Measurements from ENCODE around the gene IFNA5. TPM values are rescaled to one million over a fixed set of nuclear protein-coding genes. Genes with fewer than 3 reads are reported as not detected.

IFNA5 gene
- total and polyA plus RNA-seq, 2 of the 8 experiments (the other 6 are each of a cell fraction or from before 2014, with no cell fraction given) = not detected

- 84% methylated on average over 4 of the region's 4 CpGs; no CpG with 5 or more reads in 1 of the 2 experiments for WGBS, 2 experiments (ENCODE audit: extremely low coverage in 1 of 2, insufficient coverage in 1 of 2, insufficient read length in 1 of 2, insufficient replicate concordance in 2 of 2, low coverage in 1 of 2, low lambda C conversion rate in 2 of 2, missing lambda C conversion rate in 1 of 2)
- POLR2A ChIA-PET (ENCODE audit: partially characterized antibody) = no interaction called here
- CTCF ChIA-PET (ENCODE audit: partially characterized antibody) = interaction anchor here (0.7 to 4.8 kb wide), 21 partner anchors 9 to 465 kb away, joined by 3 to 25 read pairs (median 5); partner anchors contain the start of gene KLHL9
- TF ChIP-seq PHF8 (conservative IDR thresholded peaks at IDR 0.05; ENCODE audit: low read depth, low read length) (no peak), SIX5 (IDR thresholded peaks at IDR 0.05; ENCODE audit: low read depth, low read length) (no peak), CHD2 (IDR thresholded peaks at IDR 0.05; ENCODE audit: low read length) (no peak), RFX5 (IDR thresholded peaks at IDR 0.05; ENCODE audit: borderline replicate concordance, low read depth, low read length) (no peak), CBX8 (IDR thresholded peaks at IDR 0.05; ENCODE audit: borderline replicate concordance, low read depth, low read length) (no peak), GTF2F1 (IDR thresholded peaks at IDR 0.05; ENCODE audit: borderline replicate concordance, low read depth, low read length) (no peak), ATF2 (IDR thresholded peaks at IDR 0.05; ENCODE audit: low read length) (no peak), KDM1A (IDR thresholded peaks at IDR 0.05; ENCODE audit: borderline replicate concordance, low read length) (no peak), ZNF274 (IDR thresholded peaks at IDR 0.05; ENCODE audit: borderline replicate concordance, extremely low read depth, low read length) (no peak)
- TF ChIP-seq, protein P1, sequence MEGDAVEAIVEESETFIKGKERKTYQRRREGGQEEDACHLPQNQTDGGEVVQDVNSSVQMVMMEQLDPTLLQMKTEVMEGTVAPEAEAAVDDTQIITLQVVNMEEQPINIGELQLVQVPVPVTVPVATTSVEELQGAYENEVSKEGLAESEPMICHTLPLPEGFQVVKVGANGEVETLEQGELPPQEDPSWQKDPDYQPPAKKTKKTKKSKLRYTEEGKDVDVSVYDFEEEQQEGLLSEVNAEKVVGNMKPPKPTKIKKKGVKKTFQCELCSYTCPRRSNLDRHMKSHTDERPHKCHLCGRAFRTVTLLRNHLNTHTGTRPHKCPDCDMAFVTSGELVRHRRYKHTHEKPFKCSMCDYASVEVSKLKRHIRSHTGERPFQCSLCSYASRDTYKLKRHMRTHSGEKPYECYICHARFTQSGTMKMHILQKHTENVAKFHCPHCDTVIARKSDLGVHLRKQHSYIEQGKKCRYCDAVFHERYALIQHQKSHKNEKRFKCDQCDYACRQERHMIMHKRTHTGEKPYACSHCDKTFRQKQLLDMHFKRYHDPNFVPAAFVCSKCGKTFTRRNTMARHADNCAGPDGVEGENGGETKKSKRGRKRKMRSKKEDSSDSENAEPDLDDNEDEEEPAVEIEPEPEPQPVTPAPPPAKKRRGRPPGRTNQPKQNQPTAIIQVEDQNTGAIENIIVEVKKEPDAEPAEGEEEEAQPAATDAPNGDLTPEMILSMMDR (IDR thresholded peaks at IDR 0.05; ENCODE audit: control extremely low read depth in 1 of 3, insufficient read depth in 1 of 3, low read depth in 1 of 3, low read length in 3 of 3) = no peak
Measured at GRCh38 chr9:21324047-21324446, 18.9 kb upstream of the IFNA5 start.

More at GRCh38 chr9:21324047-21324446, 18.9 kb upstream of the IFNA5 start:
- no peaks in the 10 kb centered on the region for H3K9me3 ChIP-seq (ENCODE audit: insufficient read depth in 2 of 2, low read depth in 1 of 2, low read length in 1 of 2)
- H2BK5ac ChIP-seq (ENCODE audit: low read depth, low read length) = no peak overlapping the region
- no peaks in the 10 kb centered on the region for H4K20me1 ChIP-seq (replicated peaks in 1 of 2; ENCODE audit: control insufficient read depth in 1 of 2, insufficient read depth in 2 of 2, low read length in 2 of 2)
- H2BK12ac ChIP-seq (ENCODE audit: low read depth, low read length) = no peak overlapping the region
- no peak overlapping the region for H4K5ac ChIP-seq (ENCODE audit: insufficient read length, low read depth, low read length)
- no peak overlapping the region for H4K91ac ChIP-seq (replicated peaks; ENCODE audit: insufficient read length, low read length)
- H3K4ac ChIP-seq (replicated peaks; ENCODE audit: insufficient read length, low read depth, low read length) = no peak overlapping the region
- H3K9ac ChIP-seq (replicated peaks in 1 of 4; ENCODE audit: extremely low read depth in 1 of 4, low read depth in 3 of 4, low read length in 3 of 4) = no peak overlapping the region
- H3K4me2 ChIP-seq (ENCODE audit: insufficient read depth in 1 of 2, low read depth in 2 of 2, low read length in 2 of 2) = no peak overlapping the region
- H2BK20ac ChIP-seq (ENCODE audit: low read length) = no peak overlapping the region
- H3K79me2 ChIP-seq (ENCODE audit: control insufficient read depth in 1 of 2, insufficient read depth in 2 of 2, low read length in 2 of 2) = peaks cover 0 to 4% of the 10 kb centered on the region in 2 experiments; a peak in 2 of 4 replicates
- FAIRE-seq (no peak), DNase-seq (ENCODE audit: low read depth in 1 of 2, low spot score in 2 of 2) (no peak)
- H3K56ac ChIP-seq (replicated peaks; ENCODE audit: insufficient read length, low read depth, low read length) = no peak overlapping the region
- no peaks in the 10 kb centered on the region for H3K79me1 ChIP-seq (ENCODE audit: low read depth, low read length)
- H2BK120ac ChIP-seq (replicated peaks; ENCODE audit: low read depth, low read length) = no peak overlapping the region
- no peaks in the 10 kb centered on the region for H3K27me3 ChIP-seq (replicated peaks in 1 of 4; ENCODE audit: control insufficient read depth in 3 of 4, extremely low read depth in 1 of 4, insufficient read depth in 3 of 4, low read length in 3 of 4)
- no peaks in the 10 kb centered on the region for H3K4me1 ChIP-seq (replicated peaks in 1 of 4; ENCODE audit: control insufficient read depth in 3 of 4, insufficient read depth in 4 of 4, low read length in 3 of 4)
- H3K18ac ChIP-seq (ENCODE audit: extremely low read depth, low read length) = no peak overlapping the region
- no peak overlapping the region for H2AK5ac ChIP-seq (ENCODE audit: low read depth, low read length)
- no peak overlapping the region for H3K27ac ChIP-seq (ENCODE audit: low read depth, low read length)
- H2BK15ac ChIP-seq (ENCODE audit: low read length) = no peak overlapping the region
- no peak overlapping the region for H3K23ac ChIP-seq (ENCODE audit: insufficient read length)
- no peaks in the 10 kb centered on the region; the same call in 1 of the 2 replicates for H3K23me2 ChIP-seq (ENCODE audit: low read depth, low read length)
- H3K4me3 ChIP-seq (ENCODE audit: extremely low read depth in 1 of 4, insufficient read depth in 2 of 4, low read depth in 3 of 4, low read length in 4 of 4) = no peak overlapping the region
- no peak overlapping the region for H4K8ac ChIP-seq (ENCODE audit: extremely low read depth, insufficient read depth, low read length)
- H3K36me3 ChIP-seq (ENCODE audit: control insufficient read depth in 2 of 4, insufficient read depth in 4 of 4, low read length in 3 of 4) = peaks cover 0 to 2% (median 0%) of the 10 kb centered on the region in 4 experiments; a peak in 1 of 8 replicates
- H2AFZ ChIP-seq (ENCODE audit: low read length) = no peak overlapping the region
- no peak overlapping the region for H3K14ac ChIP-seq (ENCODE audit: insufficient read length)
